Measurements from ENCODE around the gene SLC25A31. TPM values are rescaled to one million over a fixed set of nuclear protein-coding genes. Genes with fewer than 3 reads are reported as not detected.

The SLC25A31 gene
- total and polyA plus RNA-seq, 2 of the 13 experiments (the other 11 are each of a cell fraction or from before 2014, with no cell fraction given) = 0.04 TPM; not detected in 1

DNA sequence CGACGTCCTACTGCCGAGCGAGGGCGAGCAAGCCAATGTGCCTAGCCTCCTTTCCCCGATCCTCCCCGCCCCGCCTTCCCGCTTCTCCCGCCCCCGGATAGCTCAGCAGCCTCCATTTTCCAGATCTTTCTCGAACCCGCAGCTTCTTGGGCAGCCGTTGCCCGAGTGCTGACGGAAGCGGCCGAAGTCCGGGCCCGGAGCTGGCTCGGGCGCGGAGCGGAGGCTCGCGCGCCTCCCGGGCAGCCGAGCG, 51.8 kb downstream of the SLC25A31 start:
- Histone ChIP-seq H3K4me2 (ENCODE audit: low read depth, low read length) (peak overlapping the region; percentile 90), H2AFZ (ENCODE audit: low read length) (no peak overlapping the region), H3K4me1 (ENCODE audit: insufficient read depth, low read length) (peaks cover 32% of the 10 kb centered on the region), H3K4me3 (replicated peaks in 1 of 3; ENCODE audit: insufficient read depth in 1 of 3, low read depth in 2 of 3, low read length in 3 of 3) (peak overlapping the region; percentile 44 to 88 (median 82)), H3K36me3 (replicated peaks in 1 of 2; ENCODE audit: control insufficient read depth in 1 of 2, insufficient read depth in 2 of 2, low read length in 2 of 2) (no peaks in the 10 kb centered on the region), H4K20me1 (ENCODE audit: insufficient read depth, low read length) (no peaks in the 10 kb centered on the region), H3K79me2 (ENCODE audit: insufficient read depth, low read length) (peaks cover 34% of the 10 kb centered on the region), H3K9me3 (ENCODE audit: low read length) (no peaks in the 10 kb centered on the region), H3K27ac (ENCODE audit: extremely low read length, insufficient read depth, low read length) (peak overlapping the region; percentile 69), H3K27me3 (ENCODE audit: control insufficient read depth in 1 of 2, insufficient read depth in 2 of 2, low read length in 2 of 2) (no peaks in the 10 kb centered on the region; a peak in 1 of 5 replicates), H3K9ac (ENCODE audit: insufficient read depth, low read depth, low read length) (peak overlapping the region; percentile 78)
- 21% methylated on average over 14 of the region's 30 CpGs for WGBS (ENCODE audit: low lambda C conversion rate)
- no TSS peak for BruUV-seq (replicated peaks)
- intact Hi-C loops (cut with micrococcal nuclease; ENCODE audit: unreplicated experiment) = loop anchor here (10.0 kb wide), 2 partner anchors 103 to 183 kb away; partner anchors contain the start of genes ABHD18, MFSD8 and PLK4
- CTCF ChIA-PET (ENCODE audit: low intra/inter-chr PET ratio, low total read pairs) = no interaction called here
- POLR2A ChIA-PET = interaction anchor here (1.7 kb wide), 1 partner anchor 183 kb away, joined by 4 read pairs; the partner anchor contains the start of genes ABHD18 and MFSD8
- in situ Hi-C loops (cut with HindIII; ENCODE audit: extremely low pct_ligation_motif_present, low pct_unique_long_range_greater_than_20kb) = no loop called here
- FAIRE-seq (no peak), DNase-seq (ENCODE audit: low spot score) (no peak), ATAC-seq (no peak; the same call in 2 of the 3 replicates)
- 0 out of 2 replicates have a peak, but pooled peaks have one; percentile 31 for TF ChIP-seq ZC3H13 (CRISPR knock-in tag; IDR thresholded peaks at IDR 0.05)
- TF ChIP-seq, protein P1, sequence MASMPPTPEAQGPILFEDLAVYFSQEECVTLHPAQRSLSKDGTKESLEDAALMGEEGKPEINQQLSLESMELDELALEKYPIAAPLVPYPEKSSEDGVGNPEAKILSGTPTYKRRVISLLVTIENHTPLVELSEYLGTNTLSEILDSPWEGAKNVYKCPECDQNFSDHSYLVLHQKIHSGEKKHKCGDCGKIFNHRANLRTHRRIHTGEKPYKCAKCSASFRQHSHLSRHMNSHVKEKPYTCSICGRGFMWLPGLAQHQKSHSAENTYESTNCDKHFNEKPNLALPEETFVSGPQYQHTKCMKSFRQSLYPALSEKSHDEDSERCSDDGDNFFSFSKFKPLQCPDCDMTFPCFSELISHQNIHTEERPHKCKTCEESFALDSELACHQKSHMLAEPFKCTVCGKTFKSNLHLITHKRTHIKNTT (CRISPR knock-in tag; IDR thresholded peaks at IDR 0.05) = no peak
- no peak for TF ChIP-seq SAFB2 (CRISPR knock-in tag; IDR thresholded peaks at IDR 0.05; ENCODE audit: borderline replicate concordance, low read depth)
- TF ChIP-seq ATM (IDR thresholded peaks at IDR 0.05; ENCODE audit: borderline replicate concordance) = no peak
- TF ChIP-seq, protein P2, sequence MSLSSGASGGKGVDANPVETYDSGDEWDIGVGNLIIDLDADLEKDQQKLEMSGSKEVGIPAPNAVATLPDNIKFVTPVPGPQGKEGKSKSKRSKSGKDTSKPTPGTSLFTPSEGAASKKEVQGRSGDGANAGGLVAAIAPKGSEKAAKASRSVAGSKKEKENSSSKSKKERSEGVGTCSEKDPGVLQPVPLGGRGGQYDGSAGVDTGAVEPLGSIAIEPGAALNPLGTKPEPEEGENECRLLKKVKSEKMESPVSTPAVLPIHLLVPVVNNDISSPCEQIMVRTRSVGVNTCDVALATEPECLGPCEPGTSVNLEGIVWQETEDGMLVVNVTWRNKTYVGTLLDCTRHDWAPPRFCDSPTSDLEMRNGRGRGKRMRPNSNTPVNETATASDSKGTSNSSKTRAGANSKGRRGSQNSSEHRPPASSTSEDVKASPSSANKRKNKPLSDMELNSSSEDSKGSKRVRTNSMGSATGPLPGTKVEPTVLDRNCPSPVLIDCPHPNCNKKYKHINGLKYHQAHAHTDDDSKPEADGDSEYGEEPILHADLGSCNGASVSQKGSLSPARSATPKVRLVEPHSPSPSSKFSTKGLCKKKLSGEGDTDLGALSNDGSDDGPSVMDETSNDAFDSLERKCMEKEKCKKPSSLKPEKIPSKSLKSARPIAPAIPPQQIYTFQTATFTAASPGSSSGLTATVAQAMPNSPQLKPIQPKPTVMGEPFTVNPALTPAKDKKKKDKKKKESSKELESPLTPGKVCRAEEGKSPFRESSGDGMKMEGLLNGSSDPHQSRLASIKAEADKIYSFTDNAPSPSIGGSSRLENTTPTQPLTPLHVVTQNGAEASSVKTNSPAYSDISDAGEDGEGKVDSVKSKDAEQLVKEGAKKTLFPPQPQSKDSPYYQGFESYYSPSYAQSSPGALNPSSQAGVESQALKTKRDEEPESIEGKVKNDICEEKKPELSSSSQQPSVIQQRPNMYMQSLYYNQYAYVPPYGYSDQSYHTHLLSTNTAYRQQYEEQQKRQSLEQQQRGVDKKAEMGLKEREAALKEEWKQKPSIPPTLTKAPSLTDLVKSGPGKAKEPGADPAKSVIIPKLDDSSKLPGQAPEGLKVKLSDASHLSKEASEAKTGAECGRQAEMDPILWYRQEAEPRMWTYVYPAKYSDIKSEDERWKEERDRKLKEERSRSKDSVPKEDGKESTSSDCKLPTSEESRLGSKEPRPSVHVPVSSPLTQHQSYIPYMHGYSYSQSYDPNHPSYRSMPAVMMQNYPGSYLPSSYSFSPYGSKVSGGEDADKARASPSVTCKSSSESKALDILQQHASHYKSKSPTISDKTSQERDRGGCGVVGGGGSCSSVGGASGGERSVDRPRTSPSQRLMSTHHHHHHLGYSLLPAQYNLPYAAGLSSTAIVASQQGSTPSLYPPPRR (CRISPR knock-in tag; IDR thresholded peaks at IDR 0.05; ENCODE audit: borderline replicate concordance) = no peak
- TF ChIP-seq ZFP36L2 (CRISPR knock-in tag; IDR thresholded peaks at IDR 0.05) = no peak
- no peak for TF ChIP-seq GTF3A (CRISPR knock-in tag; conservative IDR thresholded peaks at IDR 0.05)
- no peak for TF ChIP-seq EED (CRISPR knock-in tag; IDR thresholded peaks at IDR 0.05)
- 0 out of 2 replicates have a peak, but pooled peaks have one; percentile 14 for TF ChIP-seq ELF3 (CRISPR knock-in tag; IDR thresholded peaks at IDR 0.05)
- no peak for TF ChIP-seq ZNF407 (CRISPR knock-in tag; IDR thresholded peaks at IDR 0.05; ENCODE audit: not compliant biosample characterization)

Measured in HepG2 (cell line).